ENCODE data around the gene PXDN.

Gene PXDN

DNA sequence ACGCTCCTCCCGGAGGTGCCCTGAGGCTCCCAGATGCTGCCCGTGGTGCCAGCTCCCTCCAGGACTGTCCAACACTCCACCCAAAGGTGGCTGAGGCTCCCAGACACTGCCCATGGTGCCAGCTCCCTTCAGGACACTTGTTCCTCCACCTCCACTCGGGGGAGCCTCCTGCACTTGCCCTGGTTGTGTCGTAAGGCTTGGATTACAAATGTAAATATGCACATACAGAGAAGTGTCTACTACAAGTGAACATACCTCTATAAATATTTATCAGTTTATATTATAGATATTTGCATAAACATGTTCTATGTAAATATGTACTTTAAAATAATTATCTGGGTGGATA is 143.3 kb downstream of the PXDN start:
- no peak for DNase-seq (ENCODE audit: low read depth, low spot score)

DNA sequence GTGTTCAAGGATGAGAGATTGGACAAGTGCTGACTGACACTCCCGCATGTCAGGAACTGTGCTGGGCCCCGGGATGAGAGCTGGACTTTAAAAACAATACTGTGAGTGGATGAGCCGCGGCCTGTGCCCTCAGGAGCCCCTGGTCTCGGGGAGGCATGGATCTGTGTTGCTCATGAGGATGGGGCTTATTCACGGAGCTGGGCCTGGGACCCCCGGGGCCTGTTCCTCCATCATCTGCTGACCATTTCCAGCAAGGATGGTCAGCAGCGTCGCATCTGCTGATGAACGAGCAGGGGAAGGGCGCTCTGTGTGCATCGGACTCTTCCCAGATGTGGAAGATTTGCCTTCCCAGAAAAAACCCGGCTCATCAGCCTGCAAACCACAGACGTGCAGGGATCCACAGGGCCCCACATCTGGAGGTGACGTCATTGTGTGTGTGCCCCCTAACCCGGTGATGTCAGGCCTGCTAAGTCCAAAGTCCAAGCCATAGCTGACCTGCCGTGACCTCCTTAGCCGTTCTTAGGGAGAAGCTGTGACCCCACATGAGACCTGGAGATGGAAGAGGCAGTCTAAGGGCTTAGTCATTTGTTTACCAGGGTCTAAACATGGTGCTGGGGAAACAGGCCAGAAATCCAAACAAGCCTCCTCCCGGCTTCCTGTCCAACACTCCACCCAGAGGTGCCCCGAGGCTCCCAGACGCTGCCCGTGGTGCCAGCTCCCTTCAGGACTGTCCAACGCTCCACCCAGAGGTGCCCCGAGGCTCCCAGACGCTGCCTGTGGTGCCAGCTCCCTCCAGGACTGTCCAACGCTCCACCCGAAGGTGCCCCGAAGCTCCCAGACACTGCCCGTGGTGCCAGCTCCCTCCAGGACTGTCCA is 143.9 kb downstream of the PXDN start:
- DNase-seq (ENCODE audit: low read depth, low spot score) = no peak

DNA sequence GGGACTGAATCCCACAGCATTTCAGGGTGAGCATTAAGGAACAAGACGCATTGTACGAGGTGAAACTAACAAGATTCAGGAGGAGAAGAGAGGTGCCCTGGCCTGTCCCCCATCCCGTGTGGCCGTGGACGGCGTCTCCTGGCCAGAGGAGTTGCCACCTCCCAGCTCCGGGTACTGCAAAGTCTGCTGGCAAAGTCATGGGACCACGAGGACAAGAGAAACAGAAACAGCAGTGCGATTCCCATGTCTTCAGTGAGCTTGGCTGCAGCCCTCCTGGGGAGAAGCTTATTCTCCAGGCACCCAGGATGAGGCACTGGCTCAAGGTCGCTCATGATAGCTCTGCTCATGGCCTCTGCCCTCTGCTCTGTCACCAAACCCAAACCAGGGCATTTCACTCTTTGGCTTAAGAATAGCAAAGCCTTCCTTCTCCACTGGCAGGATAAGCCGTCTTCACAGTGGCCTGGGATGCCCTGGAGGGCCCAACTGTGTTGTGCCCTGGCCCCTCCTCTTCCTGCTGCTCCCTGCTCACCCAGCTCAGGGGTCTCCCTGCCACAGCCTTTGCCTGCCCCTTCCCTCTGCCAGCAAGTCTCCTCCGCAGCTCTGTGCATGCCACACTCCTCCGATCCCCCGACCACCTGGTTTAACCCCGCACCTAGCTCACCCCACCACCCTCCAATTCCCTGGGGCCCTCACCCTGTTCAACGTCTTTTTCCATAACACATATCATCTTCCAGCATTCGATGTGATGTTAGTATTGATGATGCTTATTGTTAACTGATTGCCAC is 144.8 kb downstream of the PXDN start:
- no peak for DNase-seq (ENCODE audit: low read depth, low spot score)

DNA sequence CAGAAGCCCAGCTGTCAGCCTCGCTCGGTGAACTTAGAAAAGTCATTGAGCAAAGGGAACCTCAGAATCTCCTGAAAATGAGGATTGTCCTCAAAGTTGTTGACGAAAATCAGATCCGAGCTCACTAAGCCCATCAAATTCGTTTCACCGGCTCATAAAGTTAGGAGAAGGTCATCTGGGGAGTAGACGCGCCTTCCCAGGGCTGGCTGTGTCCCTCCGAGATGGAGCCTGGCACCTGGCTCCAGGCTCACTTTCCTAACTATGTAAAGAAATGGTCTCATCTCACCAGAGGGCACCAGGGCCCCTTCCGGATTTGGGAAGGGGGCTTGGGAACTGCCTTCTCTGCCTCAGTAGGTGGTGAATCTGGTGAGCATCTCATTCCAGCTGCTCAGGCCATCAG is 145.5 kb downstream of the PXDN start:
- no peak for DNase-seq (ENCODE audit: low read depth, low spot score)

DNA sequence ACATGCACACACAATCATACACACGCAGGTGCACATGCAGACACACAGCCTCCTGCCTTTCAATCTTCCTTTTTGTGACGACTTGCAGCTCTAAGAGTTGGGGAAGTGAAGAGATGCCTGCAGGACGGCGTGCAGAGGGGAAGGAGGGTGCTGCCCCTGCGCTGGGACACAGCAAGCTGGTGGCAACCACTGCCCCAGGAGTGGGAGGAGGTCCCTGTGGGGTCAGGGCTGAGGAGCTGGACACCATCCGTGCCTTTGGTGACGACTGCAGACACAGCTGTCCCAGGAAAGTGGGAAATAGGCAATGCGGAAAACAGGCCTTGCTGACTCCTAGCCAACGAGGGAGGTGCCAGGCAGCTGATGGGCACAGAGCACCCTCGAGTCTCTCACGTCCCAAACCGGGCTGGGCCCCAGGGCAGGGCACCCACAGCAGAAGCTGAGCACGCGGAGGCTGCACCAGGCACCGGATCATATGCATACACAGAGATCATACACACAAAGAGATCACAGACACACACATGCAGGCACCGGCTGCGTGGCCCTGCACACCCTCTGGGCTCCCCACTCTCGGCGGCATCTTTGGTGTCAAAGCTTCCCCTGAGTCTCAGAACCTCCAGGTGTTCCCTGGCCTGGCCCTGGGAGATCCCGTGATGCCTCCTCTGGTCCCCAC is 146.1 kb downstream of the PXDN start:
- no peak for DNase-seq (ENCODE audit: low read depth, low spot score)

DNA sequence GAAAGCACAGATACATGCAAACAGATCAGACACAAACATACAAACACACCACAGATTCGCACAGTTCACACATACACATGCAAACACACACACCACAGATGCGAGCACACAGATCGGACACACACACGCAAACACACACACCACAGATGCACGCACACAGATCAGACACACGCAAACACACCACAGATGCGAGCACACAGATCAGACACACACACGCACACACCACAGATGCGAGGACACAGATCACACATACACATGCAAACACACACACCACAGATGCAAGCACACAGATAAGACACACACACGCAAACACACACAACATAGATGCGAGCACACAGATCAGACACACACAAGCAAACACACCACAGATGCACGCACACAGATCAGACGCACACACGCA is 149.0 kb downstream of the PXDN start:
- no peak for DNase-seq (ENCODE audit: low read depth, low spot score)

DNA sequence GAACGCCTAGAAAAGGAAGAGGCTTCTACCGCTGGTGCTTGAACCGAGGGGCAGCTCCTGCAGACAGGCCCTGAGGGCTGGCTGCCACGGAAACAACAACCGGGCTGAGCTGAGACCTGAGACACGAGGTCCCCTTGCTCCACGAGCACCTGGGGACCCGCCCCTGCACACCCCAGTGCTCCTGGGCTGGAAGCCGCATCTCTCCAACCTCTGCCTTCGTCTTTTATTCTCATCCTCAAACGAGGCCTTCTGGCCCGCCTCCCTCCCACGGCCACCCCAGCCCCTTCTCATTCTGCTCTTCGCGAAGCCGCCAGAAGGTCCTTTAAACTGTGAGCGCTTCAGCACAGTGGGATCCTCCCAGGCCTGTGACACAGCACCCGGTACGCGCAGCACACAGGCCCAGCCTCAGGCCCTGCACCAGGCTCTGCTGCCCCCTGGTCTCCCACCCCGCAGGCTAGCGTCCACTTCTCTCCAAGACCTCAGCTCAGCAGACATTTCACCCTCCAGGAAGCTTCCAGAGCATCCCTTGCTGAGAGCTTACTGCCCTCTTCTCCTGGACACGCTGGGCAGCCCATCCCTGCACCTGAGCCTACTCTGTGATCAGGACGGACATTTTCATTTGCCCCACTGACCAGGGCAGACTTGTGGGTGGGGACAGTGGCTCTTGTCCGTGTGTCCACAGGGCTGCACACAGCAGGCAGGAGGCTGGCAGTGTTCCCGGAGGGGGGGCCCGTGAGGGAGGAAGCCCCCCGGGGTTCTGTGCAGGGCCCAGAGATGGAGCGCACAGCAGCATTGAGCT is 149.7 kb downstream of the PXDN start:
- DNase-seq (ENCODE audit: low read depth, low spot score) = no peak

DNA sequence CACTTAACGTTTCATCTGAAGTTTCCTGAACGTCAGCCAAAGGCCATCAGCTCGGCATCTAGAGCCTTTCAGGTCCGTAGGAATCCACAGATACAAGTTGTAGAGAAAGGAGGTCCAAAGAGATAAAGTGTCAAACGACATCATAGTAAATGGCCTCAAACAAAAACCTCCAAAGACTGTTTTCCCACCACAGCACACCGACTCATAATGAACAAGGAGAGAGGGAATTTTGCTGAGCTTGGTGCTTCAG is 150.3 kb downstream of the PXDN start:
- no peak for DNase-seq (ENCODE audit: low read depth, low spot score)

DNA sequence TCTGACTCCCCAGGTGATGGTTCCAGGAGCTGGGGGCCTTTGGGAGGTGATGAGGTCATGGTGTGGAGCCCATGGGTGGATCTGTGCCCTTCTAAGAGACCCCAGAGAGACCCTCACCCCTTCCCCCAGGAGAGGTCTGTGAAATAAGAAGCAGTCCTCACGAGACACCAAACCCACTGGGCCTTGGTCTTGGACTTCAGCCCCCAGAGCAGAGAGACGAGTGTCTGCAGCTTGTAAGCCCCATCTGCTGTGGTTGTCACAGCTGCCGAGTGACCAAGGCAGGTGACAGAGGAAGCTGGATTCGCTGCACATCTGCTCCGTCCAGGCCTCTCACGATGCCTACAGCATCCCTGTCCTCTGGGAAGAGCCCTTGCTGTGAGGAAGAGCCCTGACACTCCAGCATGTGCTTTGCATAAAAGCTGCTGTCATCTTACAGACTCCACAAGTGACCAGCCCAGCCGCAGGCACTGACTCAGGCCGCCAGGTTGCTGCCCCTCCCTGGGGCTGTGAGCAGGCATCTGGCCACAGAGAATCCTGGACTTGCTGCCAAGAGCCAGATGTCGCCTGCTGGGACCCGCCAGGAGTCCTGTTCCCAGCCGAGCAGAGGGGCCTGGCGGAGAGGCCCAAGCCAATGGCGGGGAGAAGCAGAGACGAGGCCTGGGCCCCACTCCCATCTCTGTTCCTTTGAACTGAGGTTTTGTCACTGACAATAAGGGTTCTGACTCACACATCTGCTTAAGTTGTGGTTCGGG is 150.8 kb downstream of the PXDN start:
- DNase-seq (ENCODE audit: low read depth, low spot score) = peak; percentile 95

DNA sequence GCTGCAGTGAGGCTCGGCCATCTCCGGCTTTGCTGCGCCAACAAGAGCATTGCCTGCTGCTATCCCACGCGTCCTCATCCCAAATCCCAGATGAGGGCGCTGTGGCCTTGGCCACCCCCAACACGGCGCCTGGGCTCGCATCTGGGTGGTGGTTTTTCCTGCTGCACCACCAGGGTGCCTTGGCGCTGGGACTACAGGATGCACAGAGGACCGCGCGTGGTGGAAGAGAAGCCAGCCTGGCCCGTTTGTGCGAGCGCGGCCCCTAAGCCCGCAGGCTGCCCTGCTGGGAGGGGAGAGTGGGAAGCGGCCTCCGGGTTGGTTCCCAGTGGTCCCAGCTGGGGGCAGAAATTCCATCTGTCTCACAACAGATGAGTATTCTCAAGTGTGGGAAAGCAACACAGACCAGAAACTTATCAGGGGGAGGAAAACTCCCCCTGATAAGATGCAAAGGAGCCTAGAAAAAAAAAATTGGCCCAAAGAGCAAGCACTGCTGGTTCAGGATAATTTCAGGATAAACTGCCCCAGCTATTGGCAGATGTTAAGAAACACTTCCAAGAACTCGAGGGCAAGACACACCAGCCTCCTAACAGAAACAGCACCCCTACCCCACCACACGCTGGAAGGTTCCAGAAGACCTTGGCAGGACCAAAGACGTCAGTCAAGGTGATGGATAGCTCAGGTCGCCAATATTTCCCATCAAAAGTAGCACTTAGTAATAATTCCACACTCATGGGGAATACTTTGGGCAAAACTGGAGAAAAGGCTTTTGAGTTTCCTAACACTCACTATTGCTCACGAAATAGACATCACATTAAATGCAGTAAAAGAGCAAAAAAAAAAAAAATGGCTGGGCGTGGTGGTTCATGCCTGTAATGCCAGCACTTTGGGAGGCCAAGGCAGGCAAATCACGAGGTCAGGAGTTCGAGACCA is 152.1 kb downstream of the PXDN start:
- peak; percentile 93 for DNase-seq (ENCODE audit: low read depth, low spot score)

DNA sequence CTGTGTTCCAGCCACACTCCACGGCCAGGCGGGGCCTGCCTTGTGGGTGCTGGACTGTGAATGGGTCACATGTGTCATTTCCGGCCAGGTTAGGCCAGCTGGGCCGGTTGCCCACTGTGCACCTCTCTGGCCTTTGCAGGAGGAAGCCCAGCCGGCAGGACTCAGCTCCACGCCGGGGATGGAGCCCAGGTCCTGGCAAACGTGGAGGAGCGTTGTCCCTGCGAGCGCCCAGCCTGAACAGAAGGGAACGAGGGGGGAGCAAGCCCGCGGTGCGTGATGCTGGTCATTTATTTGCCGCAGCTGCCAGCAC is 152.9 kb downstream of the PXDN start:
- peak; percentile 22 for DNase-seq (ENCODE audit: low read depth, low spot score)

DNA sequence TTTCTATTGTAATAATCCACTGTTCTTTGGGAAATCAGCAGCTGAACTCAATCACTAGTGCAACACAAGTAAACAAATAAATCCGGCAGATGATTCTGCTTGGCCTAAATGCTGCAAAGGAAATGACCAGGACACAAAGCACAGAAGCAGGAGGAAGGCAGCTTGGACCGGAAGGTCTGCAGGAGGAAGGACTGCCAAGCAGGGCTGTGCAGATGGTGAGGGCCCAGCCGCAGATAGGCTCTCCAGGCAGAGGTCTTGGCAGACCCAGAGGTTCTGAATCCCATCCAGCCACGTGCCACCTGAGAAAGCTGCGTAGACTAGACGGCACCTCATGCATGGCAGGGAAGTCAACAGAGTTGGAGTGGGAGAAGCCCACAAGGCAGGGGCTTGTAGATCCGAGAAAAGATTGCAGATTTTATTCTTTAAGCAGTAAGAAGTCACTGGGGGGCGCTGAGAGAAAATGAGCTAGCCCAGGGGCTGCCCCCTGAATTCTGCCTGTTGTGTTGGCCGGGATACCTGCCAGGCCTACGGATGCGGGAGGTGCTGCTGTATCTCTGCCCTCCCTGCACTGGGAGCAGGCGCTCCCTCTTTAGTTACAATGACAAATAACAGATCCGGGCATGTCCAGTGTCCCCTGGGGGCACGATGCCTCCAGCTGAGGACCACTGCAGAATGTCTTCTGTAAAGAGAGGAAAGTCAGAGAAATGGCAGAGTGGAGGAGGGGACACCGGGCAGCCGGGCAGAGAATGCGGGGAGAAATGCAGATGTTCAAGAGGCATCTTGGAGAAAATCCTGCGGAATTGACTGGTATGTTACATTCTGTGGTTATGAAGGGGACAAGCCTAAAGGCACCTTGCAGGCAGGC is 153.5 kb downstream of the PXDN start:
- DNase-seq (ENCODE audit: low read depth, low spot score) = peak; percentile 36

DNA sequence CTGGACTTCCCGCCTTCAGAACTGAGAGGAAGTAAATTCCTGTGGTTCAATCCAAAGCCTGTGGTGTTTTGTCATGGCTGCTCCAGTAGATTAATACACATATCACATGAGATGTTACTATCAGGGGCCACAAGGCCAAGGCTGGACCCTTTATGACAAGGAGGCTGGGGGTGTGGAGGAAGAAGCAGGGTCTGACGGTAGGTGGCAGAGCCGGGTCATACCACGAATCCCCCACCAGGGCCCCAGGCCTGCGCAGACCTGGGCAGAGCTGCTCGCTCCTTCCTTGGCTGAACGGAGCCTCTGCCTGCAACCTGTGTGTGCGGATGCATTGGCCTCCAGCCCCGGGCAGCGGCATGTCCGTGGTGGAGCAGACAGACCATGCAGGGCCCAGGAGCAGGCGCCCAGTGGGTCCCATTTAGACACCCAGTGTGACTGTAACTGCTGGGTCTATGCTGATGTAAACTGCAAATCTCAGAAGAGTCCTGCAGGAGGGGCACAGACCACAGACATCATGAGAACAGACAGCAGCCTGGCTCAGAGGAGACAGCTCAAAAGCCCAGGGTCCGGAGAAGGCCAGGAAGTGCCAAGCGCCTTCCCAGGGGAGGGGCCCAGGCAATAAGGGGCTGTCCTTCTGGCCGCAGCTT is 155.2 kb downstream of the PXDN start:
- DNase-seq (ENCODE audit: low read depth, low spot score) = peak; percentile 70

DNA sequence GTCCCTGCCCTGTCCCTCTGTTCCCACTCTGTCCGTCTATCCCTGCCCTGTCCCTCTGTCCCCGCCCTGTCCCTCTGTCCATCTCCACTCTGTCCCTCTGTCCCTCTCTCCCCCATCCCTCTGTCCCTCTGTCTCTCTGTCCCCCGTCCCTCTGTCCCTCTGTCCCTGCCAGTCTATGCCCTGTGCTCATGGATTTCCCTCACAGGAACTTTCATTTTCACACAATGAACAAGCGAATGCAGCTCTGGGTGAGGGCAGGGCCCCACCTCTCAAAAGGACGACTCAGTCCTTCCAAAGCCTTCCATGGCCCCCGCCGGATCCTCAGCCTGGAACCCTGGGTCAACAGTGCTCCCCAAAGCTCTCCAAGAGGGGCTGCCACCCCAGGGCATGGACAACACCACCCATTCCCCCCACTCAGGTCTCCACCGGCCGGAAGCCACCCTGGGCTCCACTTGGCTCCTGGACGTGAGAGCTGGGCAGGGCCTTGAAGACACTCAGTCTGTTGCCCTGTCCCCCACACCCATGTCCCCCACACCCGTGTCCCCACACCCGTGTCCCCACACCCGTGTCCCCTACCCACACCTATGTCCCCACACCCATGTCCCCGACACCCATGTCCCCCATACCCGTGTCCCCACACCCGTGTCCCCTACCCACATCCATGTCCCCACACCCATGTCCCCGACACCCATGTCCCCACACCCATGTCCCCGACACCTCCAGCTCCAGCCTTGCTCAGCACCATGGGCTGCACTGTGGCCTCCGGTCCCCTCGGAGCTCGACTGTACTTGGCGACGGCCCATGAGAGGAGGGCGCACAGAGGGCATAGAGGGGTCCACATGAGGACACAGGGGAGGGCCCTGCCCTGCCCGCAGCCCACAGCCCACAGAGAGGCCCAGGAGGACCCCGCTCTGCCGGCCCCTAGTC is 156.0 kb downstream of the PXDN start:
- no peak for DNase-seq (ENCODE audit: low read depth, low spot score)

DNA sequence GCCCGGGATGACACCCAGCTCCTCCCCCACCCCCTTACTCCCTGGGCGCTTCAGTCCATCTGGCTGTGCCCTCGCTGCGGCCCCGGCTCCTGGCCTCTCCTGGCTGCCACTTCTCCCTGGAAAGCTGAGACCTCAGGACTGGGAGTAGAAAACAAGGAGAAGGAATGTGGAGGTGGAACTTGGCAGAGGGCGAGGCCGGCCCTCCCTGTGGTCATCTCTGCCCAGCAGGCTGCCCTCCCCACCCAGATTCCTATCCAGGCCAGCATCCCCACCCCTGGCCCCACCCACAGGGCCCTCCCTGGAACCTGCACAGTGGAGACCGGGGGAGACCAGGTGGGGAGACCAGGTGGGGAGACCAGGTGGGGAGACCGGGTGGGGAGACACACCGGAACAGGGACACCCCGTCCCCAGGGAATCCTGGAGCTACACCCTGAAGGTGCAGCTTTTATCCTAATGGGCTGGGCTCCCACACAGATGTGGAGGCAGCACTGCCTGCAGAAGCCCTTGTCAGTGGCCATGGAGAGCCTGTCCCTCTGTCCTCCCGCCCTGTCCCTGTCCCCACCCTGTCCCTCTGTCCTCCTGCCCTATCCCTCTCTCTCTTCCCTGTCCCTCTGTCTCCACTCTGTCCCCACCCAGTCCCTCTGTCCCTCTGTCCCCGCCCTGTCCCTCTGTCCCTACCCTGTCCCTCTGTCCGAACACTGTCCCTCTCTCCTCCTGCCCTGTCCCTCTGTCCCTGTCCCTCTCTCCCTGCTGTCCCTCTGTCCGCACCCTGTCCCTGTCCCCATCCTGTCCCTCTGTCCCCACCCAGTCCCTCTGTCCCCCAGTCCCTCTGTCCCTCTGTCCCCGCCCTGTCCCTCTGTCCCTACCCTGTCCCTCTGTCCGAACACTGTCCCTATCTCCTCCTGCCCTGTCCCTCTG is 157.1 kb downstream of the PXDN start:
- DNase-seq (ENCODE audit: low read depth, low spot score) = peak; percentile 85

DNA sequence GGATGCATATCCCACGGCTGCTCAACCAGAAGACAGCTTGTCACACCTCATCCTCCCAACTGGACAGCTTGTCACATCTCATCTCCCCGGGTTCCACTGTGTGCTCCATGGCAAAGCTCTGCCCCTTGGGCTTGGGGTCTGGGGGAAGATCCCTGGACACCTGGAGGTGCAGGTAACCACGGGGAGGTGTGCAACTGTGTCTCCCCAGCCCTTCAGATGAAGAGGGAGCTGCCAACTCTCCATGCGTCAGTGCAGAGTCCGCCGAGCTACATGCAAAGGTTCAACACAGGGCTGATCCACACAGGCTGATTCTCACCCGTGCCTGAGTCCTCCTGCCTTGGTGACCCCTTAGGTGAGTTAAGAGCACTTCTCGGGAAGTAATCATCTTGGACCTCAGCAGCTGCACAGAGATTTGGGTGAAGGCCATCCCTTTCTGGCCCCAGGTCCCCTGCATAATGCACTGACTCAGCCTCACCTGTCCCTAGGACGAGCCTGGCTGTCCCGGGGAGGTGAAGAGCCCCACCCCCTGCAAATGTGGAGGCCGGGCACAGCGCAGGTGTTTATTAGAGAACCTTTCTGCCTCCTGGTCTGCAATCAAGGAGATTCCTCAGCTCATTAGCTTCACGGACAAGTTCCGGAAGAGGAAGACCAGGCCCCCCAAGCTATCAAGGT is 157.9 kb downstream of the PXDN start:
- DNase-seq (ENCODE audit: low read depth, low spot score) = no peak

Data from astrocyte of the hippocampus (primary cell).